Stimulated activated CD8-positive, alpha-beta memory T cell treated with anti-CD3 and anti-CD28 coated beads, Interleukin-2, amount 100 ng/mL, for 48 hours (primary cell): Measurements from ENCODE around the gene PPP3CB.

Experiments
- DNase-seq, 2 donors: peaks; one replicate each; pipeline ENCODE4 v3.0.0-alpha.2; 2020; ENCODE audit warnings: low read depth in 2 of 2

Gene PPP3CB

DNA sequence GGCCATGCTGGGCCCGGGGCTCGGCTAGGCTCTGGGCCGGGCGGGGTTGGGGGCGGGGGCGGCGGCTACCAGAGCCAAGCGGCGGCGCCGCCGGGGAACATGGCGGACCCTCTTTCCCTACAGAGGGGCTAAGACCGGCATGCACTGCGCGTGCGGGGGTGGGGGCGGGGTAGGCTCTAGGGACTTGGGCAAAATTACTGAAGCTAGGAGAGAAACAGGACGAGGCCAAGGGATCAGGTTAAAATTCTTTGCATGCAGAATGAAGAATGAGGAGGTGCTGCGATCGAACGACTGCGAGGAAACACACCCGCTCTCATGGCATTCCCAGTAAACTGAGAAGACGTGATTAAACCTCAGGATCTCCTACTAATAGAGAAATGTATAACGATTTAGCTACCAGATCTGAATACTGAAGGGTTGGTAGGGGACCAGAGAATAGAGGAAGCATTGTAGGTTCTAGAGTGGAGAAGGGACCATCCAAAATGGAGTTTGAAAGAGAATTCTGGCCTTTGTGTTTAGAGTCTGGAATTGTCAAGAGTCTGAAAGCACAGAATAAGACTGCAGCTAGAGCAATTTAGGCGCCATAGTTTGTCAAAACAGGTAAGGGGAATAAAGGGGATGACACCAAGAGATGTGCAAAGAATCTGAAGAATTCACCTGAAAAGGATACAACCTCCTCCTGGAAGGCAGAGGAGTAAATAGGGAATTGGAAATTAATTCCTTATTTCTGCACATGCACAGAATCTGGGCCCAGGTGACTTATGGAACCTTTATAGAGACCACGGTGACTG lies at the start of gene PPP3CB:
Gene PPP3CB (minus strand): TSS at position 141 of the 791 bp plus-strand sequence. CDS start 135 bp downstream, at position 6.
- peak; percentile 82 to 86 for DNase-seq

DNA sequence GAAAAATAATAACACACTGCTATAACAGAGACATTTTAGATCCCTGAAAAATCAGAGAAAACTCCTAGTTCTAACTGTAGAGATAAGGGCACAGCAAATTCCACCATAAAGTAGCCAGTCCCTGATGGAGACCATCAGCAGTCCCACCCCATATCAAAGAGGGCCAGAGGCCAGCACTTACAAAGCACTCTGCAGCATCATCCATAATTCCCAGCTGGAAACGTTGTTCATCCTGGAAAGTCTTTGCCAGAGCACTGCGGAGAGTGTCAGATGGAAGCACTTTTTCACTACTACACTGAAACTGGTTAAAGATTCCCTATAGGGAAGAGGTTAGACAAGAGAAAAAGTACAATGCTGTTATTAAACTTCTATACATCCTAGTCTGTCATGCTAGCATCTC lies 49.5 kb upstream of the PPP3CB start:
- no peak for DNase-seq

DNA sequence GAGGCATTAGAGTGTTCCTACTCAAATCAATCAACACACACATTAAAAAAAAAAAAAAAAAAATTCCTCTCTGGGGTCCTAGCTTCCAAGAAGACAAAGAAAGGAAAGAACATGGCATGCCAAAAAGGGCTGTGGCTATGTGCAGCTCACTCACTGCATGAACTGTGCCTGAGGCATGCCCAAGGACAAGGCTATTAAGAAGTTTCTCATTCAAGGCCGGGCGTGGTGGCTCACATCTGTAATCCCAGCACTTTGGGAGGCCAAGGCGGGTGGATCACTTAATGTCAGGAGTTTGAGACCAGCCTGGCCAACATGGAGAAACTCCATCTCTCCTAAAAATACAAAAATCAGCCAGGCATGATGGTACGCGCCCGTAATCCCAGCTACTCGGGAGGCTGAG lies 41.9 kb upstream of the PPP3CB start:
- DNase-seq = no peak

DNA sequence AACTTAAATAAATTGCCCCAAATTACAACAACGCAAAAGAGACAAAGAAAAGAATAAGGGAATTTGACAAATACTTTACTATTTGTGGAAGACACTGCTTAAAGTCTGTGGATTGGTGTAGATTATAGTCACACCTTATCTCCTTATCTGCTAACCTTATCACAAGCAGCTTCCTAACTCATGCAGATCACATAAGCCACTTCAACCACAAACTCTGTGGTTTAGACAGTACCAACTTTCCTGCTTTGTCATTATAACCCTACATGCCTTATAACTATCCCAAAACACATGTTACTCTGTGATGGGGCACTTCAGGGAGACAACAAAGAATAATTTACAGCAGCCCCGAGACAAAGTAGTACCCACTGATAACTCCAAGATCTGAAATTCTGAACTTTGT lies 41.5 kb upstream of the PPP3CB start:
- no peak for DNase-seq

DNA sequence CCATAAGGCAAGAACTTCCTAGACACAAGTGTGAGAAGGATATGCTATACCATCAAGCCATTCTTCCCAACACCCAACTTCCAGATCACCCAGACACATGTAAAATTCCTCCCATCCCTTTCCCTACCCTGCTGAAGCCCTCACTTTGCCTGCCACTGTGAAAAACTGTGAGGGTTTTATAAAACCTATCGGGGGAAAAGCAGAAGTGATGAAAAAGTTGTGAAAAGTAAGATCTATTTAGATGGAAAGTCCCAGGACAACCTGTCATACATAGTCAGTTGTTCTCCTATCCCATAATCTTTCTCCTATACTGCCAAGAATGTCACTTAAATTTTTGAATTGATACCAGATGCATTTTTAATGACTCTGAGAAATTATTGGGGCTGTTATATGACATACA lies 39.0 kb upstream of the PPP3CB start:
- DNase-seq = no peak

DNA sequence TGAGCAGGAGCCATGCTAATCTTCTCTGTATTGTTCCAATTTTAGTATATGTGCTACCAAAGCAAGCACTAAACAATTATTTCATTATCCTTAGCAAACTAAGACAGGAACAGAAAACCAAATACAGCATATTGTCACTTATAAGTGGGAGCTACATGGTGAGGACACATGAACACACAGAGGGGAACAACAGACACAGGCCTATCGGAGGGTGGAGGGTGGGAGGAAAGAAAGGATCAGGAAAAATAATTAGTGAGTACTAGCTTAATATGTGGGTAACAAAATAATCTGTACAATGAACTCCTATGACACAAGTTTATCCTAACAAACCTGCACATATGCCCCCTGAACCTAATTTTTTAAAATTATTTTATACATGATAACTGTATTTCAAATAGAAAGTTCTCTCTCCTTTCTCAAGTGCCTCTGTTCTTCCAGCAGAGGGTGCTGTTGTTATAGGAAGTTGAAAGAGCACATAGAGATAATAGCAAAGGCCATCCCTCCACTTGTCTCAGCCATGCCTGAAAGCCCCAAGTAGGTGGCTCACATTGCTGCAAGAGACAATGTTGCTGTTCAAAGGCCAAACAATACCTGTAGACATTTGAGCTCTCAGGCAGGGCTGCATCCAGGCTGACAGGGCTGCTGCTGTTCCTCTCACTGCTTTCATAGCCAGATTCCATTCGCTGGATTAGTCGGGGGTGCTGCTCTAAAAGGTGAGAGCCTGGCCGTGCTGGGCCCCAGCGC lies 33.4 kb upstream of the PPP3CB start:
- DNase-seq = peak in 1 of 2 donors; percentile 6

DNA sequence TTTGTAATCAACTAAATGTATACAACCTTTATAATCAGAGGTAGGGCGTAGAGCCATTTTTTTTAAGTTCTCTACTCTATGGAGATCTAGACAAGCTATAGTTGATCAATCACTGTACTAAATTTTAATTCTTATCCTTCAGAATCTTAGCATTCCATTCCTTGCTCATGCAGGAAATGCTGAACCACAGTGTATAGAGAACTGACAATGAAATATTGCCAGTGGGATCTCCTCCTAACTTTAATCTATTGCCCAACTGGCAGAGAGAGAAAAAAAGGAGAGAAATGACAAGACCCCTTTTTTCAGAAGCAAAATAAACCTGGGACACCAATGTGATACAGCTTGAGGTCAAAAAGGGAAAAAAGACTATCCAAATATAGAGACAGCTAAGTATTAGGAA lies 26.4 kb upstream of the PPP3CB start:
- no peak for DNase-seq

DNA sequence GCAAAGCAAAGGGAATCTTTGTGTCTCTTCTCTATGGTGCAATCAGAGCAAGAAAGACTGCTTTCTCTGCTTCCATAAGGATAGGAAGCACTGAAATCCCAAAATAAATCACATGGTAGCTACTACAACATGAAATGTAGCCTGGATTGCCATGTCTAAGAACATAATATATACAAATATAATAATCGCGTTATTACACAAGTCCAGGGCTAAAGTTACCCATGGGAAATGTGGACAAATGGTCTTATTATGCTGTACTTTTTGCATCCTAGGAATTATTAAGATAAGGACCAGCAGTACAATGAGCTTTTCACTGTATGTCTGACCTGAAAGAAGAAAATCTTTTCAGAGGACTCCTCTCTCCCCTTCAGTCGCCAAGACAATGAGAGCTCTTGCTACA lies 23.5 kb upstream of the PPP3CB start:
- DNase-seq = no peak

DNA sequence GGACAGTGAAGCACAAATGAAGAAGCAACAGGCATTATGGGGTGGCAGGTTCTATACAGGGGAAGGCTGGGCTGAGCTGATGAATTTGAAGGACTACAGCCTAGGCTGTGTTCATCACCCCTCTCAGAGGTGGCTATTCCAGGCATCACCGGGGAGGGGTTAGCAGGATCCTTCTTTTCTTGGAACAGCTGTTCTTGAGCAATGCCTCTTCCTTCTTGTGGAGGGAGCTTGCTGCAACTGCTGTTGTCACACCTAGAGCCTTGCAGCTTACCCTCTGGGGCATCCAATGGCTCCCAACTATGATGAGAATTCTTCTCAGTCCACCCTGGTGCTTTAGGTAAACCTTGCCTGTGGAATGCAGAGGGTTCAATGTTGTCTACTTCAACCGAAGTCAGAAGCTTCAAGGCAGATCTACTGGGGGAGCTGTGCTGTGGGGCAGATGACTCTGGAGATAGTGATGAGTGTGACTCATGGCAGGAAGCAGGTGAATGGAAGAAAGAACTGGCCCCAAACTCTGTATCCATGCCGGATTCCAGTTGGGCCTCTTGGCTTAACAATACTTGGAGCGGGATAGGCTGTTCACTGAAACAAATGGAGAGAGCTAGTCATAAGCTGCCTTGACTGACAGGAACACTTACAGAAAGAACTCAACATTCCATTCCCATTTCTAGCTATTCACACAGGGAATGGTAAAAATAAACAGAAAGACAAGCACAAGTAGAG lies 21.5 kb upstream of the PPP3CB start:
- no peak for DNase-seq

DNA sequence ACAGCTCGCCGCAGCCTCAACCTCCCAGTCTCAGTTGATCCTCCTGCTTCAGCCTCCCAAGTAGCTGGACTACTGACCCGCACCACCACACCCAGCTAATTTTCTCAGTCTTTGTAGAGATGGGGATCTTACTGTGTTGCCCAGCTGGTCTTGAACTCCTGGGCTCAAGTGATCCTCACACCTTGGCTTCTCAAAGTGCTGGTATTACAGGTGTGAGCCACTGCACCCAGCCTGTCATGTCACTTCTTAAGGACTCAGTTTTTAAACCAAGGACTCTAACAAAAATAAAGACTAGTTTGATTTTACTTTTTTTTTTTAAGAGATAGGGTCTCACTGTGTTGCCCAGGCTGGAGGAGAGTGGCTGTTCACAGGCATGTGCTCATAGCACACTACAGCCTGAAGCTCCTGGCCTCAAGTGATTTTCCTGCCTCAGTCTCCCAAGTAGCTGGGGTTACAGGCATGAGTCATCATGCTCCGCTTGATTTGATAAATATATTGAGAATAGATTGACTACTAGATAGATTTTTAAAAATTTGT lies 16.5 kb upstream of the PPP3CB start:
- no peak for DNase-seq

DNA sequence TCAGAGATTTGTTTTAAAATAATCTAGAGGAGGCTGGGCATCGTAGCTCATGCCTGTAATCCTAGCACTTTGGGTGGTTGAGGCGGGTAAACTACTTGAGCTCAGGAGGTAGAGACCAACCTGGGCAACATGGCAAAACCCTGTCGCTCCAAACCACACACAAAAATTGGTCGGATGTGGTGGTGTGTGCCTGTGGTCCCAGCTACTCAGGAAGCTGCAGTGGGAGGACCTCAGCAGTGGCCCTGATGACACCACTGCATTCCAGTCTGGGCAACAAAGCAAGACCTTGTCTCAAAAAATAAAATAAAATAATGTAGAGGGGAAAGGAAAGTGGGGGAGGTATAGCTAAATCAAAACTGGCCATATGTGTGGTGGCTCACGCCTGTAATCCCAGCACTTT lies 13.9 kb upstream of the PPP3CB start:
- DNase-seq = no peak

DNA sequence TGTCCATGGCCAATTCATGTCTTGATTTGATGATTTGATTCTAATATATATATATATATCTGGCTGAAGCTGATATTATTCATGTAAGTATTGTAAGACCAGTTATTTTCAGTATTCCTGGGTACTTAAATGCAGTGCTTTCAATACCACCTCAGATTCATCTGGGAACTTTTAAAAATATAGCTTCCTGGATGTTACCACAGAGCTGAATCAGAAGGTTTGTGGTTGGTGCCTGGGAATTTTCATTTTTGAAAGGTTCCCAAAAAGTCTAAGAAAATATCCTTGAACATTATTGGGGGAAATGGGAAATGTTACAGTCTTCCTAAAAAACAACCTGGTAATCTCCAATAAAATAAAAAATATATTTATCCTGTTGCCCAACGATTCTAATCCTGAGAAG lies 10.7 kb upstream of the PPP3CB start:
- DNase-seq = no peak

DNA sequence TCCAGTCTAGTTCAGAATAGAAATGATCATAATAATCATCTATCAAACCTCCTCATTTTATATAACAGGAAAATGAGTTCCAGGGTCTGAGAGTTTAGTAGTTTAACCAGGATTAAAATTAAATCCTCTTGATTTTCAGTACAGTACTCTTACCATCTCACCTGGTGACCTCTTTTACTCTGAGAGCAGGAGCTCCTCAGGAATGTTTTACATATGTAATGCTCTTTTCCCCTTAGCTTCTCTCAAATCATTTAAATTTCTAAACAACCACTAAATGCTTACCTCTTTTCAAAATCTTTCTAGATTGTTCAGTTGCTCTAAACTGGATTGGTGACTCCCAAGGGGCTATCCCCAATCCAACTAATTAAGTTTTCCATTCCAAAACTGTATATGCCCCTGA lies 10.2 kb upstream of the PPP3CB start:
- no peak for DNase-seq

DNA sequence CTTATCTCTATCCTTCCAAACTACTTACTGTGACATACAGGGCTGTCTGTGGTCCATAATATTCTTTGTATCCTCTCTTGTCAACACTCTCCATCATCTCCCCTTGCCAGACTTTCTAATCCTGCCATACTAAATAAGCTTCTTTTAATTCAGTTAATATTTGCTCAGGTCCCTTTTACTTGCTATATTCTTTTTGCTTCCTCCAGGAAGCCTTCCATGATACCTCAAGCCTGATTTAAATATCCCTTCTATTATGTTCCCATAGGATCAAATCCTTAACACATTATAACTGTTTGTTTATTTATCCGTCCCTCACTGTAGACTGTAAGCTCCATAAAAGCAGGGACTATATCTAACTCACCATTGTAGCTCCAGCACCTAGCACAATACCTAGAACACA lies 7.2 kb upstream of the PPP3CB start:
- DNase-seq = no peak

DNA sequence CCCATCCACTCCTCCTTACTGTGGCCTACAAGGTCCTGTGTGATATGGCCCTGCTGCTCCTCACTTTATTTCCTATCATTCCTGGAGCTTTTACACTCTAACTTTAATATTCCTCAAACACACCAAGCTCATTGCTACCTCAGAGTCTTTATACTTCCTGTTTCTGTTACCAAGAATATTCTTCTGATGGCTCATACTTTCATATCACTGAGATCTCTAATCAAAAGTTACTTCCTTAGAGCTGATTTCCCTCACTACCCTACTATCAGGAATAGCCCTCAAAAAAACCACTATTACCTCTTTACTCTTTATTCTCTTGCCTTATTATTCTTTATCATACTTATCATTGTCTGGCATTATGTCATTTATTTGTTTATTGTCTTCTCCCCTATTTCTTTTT lies 5.8 kb upstream of the PPP3CB start:
- no peak for DNase-seq

DNA sequence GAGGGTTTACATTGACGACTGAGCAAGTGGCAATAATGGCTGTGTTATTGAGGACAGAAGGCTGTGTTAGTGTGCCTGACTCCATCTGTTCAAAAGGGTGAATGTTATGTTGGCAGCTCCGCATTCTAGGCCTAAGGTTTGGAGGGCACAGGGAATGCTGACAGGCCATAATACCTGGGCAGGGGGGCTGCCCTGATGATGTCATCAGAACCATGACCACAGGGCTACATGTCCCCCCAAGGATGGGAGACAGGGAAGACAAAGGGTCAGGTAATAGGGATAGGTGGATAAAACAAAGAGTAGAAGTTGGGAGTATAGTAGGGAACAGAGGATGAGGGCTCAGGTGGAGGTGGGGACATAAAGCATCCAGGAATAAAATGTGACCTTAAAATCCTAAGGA lies 1.8 kb upstream of the PPP3CB start:
- DNase-seq = no peak

DNA sequence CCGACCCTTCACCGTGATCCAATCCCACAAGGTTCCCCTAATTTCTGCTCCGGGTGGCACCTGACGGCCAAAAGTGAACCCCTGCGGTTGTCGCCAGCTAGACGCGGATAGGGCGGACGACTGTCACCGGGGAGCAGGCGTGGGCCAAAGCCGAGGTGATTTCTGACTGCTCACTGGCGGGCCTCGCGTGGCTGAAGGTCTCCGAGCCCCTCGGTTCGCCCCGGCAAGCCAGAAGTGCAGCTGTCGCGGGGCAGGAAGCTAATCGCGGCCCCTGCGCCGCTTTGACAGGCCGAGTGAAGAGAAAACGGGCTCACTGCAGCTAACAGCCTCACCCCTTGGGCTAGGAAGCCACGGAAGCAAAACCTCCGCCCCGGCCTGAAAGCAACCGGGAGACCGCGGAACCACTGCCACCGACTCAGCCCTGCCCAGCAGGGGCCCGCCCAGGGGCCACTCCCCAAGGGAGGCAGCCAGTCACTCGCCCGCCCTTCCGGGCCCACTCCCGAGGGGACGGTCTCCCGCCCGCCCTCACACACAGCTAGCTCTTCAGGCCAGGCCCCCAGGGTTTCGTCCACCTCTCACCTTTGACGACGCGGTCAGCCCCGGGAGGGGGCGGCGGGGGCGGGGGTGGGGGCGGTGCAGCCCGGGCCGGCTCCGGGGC lies 469 bp downstream of the PPP3CB start:
- peak; percentile 80 to 85 for DNase-seq

DNA sequence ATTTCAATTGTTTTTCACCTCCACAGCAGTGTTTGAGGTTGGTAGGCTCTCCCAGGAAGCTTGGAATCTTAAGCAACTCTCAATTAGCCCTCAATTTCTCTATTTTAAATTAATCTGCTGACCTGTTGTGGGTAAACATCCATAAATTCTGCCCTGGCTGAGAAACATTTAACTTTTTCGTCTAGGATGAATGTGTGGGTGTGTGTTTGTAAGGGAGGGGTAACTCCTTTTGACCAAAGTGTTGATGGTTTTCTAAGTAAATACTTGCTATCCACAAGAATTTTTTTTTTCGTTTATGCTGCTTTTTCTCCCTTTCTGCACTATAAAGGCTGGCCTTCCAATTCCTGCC lies 973 bp downstream of the PPP3CB start:
- DNase-seq = no peak

DNA sequence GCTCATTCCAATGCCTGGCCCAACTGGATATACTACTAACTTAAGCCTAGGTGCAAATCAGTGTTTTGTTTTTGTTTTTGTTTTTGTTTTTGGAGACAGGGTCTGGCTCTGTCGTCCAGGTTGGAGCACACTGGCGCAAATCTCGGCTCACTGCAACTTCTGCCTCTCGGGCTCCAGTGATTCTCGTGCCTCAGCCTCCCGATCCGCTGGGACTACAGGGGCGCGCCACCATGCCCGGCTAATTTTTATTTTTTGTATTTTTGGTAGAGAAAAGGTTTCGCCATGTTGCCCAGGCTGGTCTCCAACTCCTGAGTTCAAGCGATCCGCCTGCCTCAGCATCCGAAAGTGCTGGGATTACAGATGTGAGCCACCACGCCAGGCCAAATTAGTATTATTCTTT lies 1.6 kb downstream of the PPP3CB start:
- DNase-seq = no peak

DNA sequence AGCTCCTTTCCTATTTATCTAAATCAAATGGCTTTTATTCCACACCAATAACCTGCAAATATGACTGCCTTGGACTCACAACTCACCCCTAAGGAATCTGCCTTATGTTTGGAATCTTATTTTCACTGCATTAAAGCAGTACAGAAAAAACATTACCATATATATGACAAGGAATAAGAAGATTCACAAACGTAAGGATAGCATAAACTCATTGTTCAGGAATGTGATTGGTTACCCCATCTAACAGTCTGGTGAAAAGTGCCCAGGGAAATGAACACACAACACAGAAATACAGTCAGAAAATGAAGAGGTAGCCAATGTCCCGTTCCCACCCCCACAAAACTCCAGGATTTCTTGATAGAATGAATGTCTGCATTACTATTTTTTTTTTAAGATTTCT lies 2.0 kb downstream of the PPP3CB start:
- no peak for DNase-seq

DNA sequence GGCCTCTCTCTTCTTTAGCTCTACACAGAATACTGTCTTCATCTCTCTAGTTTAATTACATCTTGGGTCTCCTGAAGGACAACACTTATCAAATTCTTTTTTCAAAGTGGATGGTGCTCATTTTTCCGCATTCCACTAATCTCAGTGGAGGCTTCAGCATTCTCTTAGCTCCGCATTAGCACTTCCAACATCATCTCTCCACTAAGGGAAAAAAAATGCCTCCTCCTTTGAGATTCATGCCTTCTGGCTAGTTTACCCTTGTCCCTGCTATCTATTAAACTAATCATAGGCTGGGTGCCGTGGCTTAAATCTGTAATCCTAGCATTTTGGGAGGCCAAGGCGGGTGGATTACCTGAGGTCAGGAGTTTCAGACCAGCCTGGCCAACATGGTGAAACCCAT lies 9.2 kb downstream of the PPP3CB start:
- DNase-seq = no peak

DNA sequence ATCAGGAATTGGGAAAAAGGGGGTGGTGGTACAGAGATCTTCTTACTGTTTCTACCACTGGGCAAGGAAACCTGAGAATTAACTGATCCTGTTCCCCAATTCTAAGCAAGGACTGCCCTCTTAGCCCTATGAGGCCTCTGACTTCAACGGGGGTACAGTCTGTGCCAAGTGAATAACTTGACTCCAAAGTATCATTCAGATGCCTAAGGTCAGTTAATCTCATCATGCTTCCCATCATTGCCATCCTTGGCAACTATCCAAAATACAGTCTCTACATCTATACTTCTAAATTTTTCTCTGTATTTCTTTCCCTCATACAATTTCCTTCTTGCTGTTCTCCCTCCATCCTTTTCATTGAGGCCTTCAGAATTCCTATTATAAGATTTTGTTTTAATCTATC lies 10.5 kb downstream of the PPP3CB start:
- no peak for DNase-seq
